ENCODE measurements around the gene XPC. TPM values are rescaled to one million over a fixed set of nuclear protein-coding genes. Genes with fewer than 3 reads are reported as not detected.

Gene XPC
- total RNA-seq, 1 experiment from 2014 or later: 34.9 TPM

GRCh38 chr3:14150078-14150477 is 28.3 kb downstream of the XPC start (continued):
- no peak for TF ChIP-seq TP53 (CRISPR knock-in tag; IDR thresholded peaks at IDR 0.05)
- TF ChIP-seq SOX15 (CRISPR knock-in tag; IDR thresholded peaks at IDR 0.05): no peak
- TF ChIP-seq ELF4 (CRISPR knock-in tag; IDR thresholded peaks at IDR 0.05; ENCODE audit: low read depth): no peak

- Mint-ChIP-seq H3K4me3 (no peak overlapping the region; the same call in 1 of the 2 replicates), H3K4me1 (peaks cover 31% of the 10 kb centered on the region), H3K36me3 (peaks cover 18% of the 10 kb centered on the region), H3K27me3 (ENCODE audit: low read depth) (no peaks in the 10 kb centered on the region), H3K9me3 (no peaks in the 10 kb centered on the region), H3K27ac (peak overlapping the region; percentile 91)
- ATAC-seq (peak; percentile 93), DNase-seq (ENCODE audit: low spot score) (peak; percentile 86)
- TF ChIP-seq FOXJ3 (CRISPR knock-in tag; IDR thresholded peaks at IDR 0.05; ENCODE audit: borderline replicate concordance) (no peak), ZBTB43 (CRISPR knock-in tag; IDR thresholded peaks at IDR 0.05) (no peak), HMGXB4 (CRISPR knock-in tag; IDR thresholded peaks at IDR 0.05) (peak; percentile 46; the same call in 1 of the 2 replicates), PRRX2 (CRISPR knock-in tag; IDR thresholded peaks at IDR 0.05) (no peak), ZNF423 (CRISPR knock-in tag; IDR thresholded peaks at IDR 0.05) (no peak), NR1H2 (CRISPR knock-in tag; IDR thresholded peaks at IDR 0.05) (no peak), FOXP1 (CRISPR knock-in tag; IDR thresholded peaks at IDR 0.05; ENCODE audit: borderline replicate concordance) (peak; percentile 29; the same call in 1 of the 2 replicates), JUN (CRISPR knock-in tag; IDR thresholded peaks at IDR 0.05) (no peak), MLX (CRISPR knock-in tag; IDR thresholded peaks at IDR 0.05) (no peak), JAZF1 (CRISPR knock-in tag; IDR thresholded peaks at IDR 0.05) (no peak), ZNF232 (CRISPR knock-in tag; IDR thresholded peaks at IDR 0.05) (no peak), ATF6 (CRISPR knock-in tag; IDR thresholded peaks at IDR 0.05) (no peak), STAT6 (CRISPR knock-in tag; conservative IDR thresholded peaks at IDR 0.05; ENCODE audit: low read depth) (no peak), NR2C2 (CRISPR knock-in tag; IDR thresholded peaks at IDR 0.05) (no peak), EMX1 (CRISPR knock-in tag; IDR thresholded peaks at IDR 0.05) (no peak), MXD4 (CRISPR knock-in tag; IDR thresholded peaks at IDR 0.05; ENCODE audit: borderline replicate concordance) (no peak), ATF2 (CRISPR knock-in tag; IDR thresholded peaks at IDR 0.05; ENCODE audit: borderline replicate concordance, low read depth) (no peak), IRF1 (CRISPR knock-in tag; IDR thresholded peaks at IDR 0.05) (no peak)
- POLR2A ChIA-PET: interaction anchor here (1.0 to 1.2 kb wide), 2 partner anchors 23 to 30 kb away, joined by 3 read pairs; partner anchors contain the start of genes CHCHD4, LSM3, TMEM43 and XPC
- CTCF ChIA-PET: interaction anchor here (1.0 to 2.0 kb wide), 6 partner anchors 23 to 252 kb away, joined by 3 to 20 read pairs (median 7); partner anchors contain the start of genes LSM3, TMEM43 and XPC
Measured at GRCh38 chr3:14148041-14148985, 30.1 kb downstream of the XPC start.

Measured in WTC11 (cell line).